ENCODE measurements around the gene BAD. TPM values are rescaled to one million over a fixed set of nuclear protein-coding genes. Genes with fewer than 3 reads are reported as not detected.
A peak's percentile ranks its signal among the peaks of the same experiment; 100 is the strongest.

BAD gene
- total RNA-seq, 1 donor from 2014 or later: 83.5 TPM

DNA sequence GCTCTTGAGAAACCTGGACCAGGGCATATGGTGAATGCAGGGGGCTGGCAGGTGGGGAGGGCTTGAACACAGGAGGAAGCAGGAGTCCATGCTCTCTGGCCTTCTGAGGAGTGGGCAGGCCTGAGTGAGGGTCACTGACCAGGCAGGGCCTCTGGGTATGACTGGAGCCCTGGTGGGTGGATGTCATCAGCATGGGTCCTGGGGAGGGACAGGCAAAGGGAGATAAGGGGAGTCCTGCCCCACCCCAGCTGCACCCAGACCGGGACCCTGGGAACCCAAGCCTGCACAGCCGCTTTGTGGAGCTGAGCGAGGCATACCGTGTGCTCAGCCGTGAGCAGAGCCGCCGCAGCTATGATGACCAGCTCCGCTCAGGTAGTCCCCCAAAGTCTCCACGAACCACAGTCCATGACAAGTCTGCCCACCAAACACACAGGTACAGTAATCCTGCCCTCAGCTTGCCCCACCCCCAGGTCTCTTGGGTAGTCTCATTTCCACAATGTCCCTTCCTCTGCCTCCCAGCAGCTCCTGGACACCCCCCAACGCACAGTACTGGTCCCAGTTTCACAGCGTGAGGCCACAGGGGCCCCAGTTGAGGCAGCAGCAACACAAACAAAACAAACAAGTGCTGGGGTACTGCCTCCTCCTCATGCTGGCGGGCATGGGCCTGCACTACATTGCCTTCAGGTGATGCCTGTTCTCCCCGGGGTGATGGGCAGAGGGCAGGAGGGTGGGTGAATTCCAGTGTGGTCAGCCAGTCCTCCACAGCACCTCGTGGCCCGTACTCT is 52.1 kb downstream of the BAD start:
- no peak for TF ChIP-seq POLR2AphosphoS5 (IDR thresholded peaks at IDR 0.05; ENCODE audit: insufficient read depth in 1 of 2, low read depth in 1 of 2)
- TF ChIP-seq, protein P1, sequence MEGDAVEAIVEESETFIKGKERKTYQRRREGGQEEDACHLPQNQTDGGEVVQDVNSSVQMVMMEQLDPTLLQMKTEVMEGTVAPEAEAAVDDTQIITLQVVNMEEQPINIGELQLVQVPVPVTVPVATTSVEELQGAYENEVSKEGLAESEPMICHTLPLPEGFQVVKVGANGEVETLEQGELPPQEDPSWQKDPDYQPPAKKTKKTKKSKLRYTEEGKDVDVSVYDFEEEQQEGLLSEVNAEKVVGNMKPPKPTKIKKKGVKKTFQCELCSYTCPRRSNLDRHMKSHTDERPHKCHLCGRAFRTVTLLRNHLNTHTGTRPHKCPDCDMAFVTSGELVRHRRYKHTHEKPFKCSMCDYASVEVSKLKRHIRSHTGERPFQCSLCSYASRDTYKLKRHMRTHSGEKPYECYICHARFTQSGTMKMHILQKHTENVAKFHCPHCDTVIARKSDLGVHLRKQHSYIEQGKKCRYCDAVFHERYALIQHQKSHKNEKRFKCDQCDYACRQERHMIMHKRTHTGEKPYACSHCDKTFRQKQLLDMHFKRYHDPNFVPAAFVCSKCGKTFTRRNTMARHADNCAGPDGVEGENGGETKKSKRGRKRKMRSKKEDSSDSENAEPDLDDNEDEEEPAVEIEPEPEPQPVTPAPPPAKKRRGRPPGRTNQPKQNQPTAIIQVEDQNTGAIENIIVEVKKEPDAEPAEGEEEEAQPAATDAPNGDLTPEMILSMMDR (IDR thresholded peaks at IDR 0.05): no peak
- TF ChIP-seq POLR2A (IDR thresholded peaks at IDR 0.05): no peak
- intact Hi-C loops (cut with DNase I): no loop called here
- no peak overlapping the region for H3K4me3 ChIP-seq
- H3K27ac ChIP-seq: no peak overlapping the region
- no peaks in the 10 kb centered on the region for H3K27me3 ChIP-seq
- peaks cover 0 to 4% of the 10 kb centered on the region in 2 donors for H3K36me3 ChIP-seq
- DNase-seq (ENCODE audit: extremely low spot score in 2 of 2): no peak
- no peaks in the 10 kb centered on the region for H3K9me3 ChIP-seq
- peaks cover 67% of the 10 kb centered on the region for H3K4me1 ChIP-seq

DNA sequence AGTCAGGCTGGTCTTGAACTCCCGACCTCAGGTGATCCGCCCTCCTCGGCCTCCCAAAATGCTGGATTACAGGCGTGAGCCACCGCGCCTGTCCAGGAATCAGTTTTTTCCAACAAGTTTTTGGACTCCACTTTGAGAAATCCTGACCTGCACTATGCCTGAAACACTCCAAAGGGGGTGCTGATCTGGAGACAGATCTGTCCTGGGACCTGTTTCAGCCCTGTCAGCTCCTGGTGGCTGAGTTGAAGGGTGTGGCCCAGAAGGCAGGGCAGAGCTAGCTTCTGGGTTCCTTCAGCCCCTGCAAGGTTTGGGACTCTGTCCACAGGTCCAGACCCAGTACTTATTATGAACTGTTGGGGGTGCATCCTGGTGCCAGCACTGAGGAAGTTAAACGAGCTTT is 52.9 kb downstream of the BAD start:
- no peak for TF ChIP-seq POLR2A (IDR thresholded peaks at IDR 0.05)
- TF ChIP-seq, protein P1 (IDR thresholded peaks at IDR 0.05): no peak
- no peak for TF ChIP-seq POLR2AphosphoS5 (IDR thresholded peaks at IDR 0.05; ENCODE audit: insufficient read depth in 1 of 2, low read depth in 1 of 2)
- no peak for DNase-seq (ENCODE audit: extremely low spot score in 2 of 2)
- Histone ChIP-seq H3K27ac (no peak overlapping the region), H3K27me3 (no peaks in the 10 kb centered on the region), H3K9me3 (no peaks in the 10 kb centered on the region), H3K4me1 (peaks cover 72% of the 10 kb centered on the region), H3K36me3 (no peaks in the 10 kb centered on the region), H3K4me3 (peak overlapping the region in 1 of 2 donors; percentile 62)
- intact Hi-C loops (cut with DNase I): no loop called here

DNA sequence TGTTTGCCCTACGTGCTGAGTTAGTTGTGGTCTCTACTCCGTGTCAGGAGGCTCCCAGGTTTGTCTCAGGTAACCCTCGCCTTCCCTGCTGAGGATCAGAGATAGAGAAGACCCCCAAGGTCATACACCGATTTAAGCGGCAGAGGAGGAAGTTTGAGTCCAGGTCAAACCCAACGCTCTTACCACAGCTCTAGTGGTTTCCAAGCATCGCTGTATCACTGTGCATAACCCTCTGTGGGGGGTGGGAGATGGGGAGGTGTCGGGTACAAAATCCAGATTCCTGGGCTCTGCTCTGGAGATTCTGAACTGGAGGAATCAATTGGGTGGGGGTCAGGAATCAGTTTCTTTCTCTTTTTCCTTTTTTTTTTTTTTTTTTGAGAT is 53.5 kb downstream of the BAD start:
- H3K36me3 ChIP-seq: no peaks in the 10 kb centered on the region
- H3K27me3 ChIP-seq: no peaks in the 10 kb centered on the region
- H3K27ac ChIP-seq: peak overlapping the region; percentile 97
- peaks cover 74% of the 10 kb centered on the region for H3K4me1 ChIP-seq
- intact Hi-C loops (cut with DNase I): no loop called here
- no peak for DNase-seq (ENCODE audit: extremely low spot score in 2 of 2)
- peak overlapping the region; percentile 62 to 85 for H3K4me3 ChIP-seq
- TF ChIP-seq POLR2AphosphoS5 (IDR thresholded peaks at IDR 0.05; ENCODE audit: insufficient read depth in 1 of 2, low read depth in 1 of 2): no peak
- TF ChIP-seq, protein P1 (IDR thresholded peaks at IDR 0.05): no peak
- no peak for TF ChIP-seq POLR2A (IDR thresholded peaks at IDR 0.05)
- no peaks in the 10 kb centered on the region for H3K9me3 ChIP-seq

DNA sequence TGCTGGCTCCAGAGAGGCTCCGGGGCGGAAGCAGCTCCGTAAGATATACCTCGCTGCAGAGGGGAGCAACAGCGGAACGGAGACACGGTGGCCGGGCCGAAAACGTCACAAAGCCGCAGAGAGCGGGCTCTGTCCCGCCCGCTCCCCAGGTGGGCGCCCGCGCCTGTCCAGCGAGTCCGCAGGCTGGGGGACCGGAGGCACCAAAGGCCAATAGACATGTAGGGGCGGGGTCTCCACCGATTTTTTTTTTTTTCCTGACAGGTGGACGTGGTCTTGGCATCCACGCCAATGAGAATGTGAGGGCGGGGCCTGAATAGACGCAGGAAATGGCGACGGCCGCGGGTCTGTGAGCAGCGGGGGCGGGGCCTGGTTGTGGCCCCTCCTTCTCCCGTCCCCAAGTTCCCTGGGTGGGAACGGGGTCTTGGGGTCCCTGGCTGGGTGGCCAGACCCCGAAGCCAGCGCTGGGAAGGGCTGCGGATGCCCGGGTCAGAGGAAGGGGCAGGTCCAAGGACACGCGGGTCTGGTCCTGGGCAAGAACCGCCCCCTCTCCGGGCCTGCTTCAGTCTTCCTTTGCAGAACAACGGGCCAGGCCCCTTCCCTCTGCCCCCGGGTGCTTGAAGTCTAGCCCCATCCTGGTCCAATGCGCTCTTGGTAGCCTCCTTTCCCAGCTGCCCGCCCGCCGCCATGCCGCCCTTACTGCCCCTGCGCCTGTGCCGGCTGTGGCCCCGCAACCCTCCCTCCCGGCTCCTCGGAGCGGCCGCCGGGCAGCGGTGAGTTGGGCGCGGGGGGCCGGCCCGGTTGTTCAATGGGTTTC is 54.1 kb downstream of the BAD start, which contains the start of gene DNAJC4:
TSS of gene DNAJC4 (plus strand) at position 378 of the 814 bp plus-strand sequence. CDS start at position 685, 307 bp downstream.
- Histone ChIP-seq H3K27ac (peak within 1 kb of the TSS; percentile 97), H3K4me3 (peak within 1 kb of the TSS; percentile 62 to 85), H3K4me1 (peaks cover 72% of the 10 kb centered on the region), H3K36me3 (no peaks in the 10 kb centered on the region), H3K9me3 (no peaks in the 10 kb centered on the region), H3K27me3 (no peaks in the 10 kb centered on the region)
- TF ChIP-seq, protein P1 (IDR thresholded peaks at IDR 0.05): no peak
- peak; percentile 86 to 94 for TF ChIP-seq POLR2AphosphoS5 (IDR thresholded peaks at IDR 0.05; ENCODE audit: insufficient read depth in 1 of 2, low read depth in 1 of 2)
- peak in 1 of 2 donors; percentile 26 for TF ChIP-seq POLR2A (IDR thresholded peaks at IDR 0.05)
- intact Hi-C loops (cut with DNase I): no loop called here
- peak in 1 of 2 donors; percentile 91 for DNase-seq (ENCODE audit: extremely low spot score in 2 of 2)
